HTR-8/SVneo (cell line): ENCODE data around the gene ZNF705A.
"Not testable (repeated sequence)": the region's sequence is repeated elsewhere in the genome, so short reads cannot be mapped to it uniquely, and the experiment has no call there.

Experiments used
- DNase-seq: peaks from one replicate; pipeline ENCODE4 v3.0.0; 2011; ENCODE audit warnings: low spot score, mixed read lengths; ENCODE audit not compliant: insufficient read length
- FAIRE-seq: peaks from 2 replicates; lab custom pipeline; 2011; peaks lifted over from hg19 to GRCh38; lab: Jason Lieb, UNC

The ZNF705A gene

DNA sequence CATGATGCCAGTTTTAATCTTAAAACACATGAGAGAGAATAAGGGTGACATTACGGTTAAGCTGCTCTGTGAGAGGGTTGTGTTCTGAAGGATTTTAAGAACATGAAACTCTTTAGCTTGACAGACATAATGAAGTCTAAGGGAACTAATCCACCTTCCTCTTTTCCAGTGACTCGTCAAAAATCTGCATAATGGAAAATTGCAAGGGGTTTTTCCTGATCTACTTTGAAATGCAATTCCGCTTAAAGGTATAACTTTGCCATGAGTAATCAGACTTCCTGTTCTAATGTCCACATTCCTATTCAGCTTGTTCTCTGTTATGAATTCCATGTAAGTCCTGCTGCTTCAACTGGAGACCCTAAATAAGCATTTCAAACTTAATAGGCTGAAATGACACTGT is at the start of gene ZNF705A:
TSS of gene ZNF705A (plus strand) at position 171 of the 400 bp plus-strand sequence. CDS start 15,611 bp downstream, outside the sequence.
- FAIRE-seq (peak; percentile 72), DNase-seq (peak; percentile 33)

DNA sequence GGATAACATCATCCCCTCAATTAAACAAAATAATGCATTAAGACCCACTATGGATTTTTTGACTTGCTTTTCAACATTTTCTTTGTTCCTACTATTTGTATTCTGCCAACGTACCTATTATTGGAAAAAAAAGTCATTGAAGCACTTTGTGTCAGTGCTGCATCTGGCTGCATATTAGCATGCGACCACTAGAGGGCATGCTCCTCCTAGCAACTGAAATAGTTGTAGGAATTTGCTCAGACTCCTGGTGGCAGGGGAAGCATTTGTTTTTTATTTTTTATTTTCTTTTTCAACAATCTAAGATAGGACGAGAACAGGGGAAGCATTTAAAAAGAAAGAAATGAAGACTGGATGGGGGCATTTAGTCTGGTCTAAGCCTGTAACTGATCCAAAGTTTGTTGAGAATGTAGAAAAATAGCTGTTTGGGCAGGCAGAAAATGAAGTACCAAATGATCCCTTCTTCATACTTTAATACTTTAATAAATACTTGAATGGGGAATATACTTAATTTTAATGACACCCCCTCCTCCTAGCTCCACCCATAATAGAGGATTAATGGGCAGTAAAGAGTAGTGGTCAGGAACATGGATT is 47.9 kb upstream of the ZNF705A start:
- DNase-seq: peak; percentile 54
- no peak for FAIRE-seq

DNA sequence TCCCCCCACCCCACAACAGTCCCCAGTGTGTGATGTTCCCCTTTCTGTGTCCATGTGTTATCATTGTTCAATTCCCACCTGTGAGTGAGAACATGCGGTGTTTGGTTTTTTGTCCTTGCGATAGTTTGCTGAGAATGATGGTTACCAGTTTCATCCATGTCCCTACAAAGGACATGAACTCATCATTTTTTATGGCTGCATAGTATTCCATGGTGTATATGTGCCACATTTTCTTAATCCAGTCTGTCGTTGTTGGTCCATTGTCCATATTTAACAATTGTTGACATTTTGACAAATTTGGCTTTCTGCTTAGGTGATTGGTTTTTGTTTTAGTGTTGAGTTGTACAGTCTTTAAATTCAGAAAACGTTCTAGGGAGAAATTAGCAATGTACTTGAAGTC is 43.7 kb upstream of the ZNF705A start:
- FAIRE-seq, DNase-seq: not testable (repeated sequence)

DNA sequence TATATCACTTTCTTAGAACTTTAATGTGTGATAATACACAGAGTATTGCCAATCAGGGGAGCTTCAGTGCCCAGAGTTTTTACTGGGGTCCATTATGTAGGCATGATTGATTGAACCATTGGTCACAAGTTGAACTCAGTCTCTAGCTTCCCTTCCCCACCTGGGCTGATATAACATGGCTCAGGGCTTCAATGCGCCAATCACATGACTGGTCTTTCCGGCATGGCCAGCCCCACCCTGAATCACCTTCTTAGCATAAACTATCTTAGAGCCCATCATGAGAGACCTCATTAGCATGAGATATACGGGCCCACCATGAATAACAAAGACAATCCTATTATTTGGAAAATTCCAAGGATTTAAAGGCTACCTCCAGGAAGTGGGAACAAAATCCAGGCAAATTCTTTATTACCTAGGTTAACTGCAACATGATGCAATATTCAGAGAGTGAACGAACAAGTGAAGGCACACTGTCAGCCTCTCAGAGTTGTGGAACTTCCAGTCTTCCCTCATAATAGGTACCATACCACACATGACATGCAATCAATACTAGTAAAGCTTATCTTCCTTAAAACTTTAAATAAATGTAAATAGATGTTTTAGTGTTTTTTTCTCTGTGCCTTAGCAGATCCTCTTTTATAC is 36.6 kb upstream of the ZNF705A start:
- FAIRE-seq: no peak
- DNase-seq: no peak

DNA sequence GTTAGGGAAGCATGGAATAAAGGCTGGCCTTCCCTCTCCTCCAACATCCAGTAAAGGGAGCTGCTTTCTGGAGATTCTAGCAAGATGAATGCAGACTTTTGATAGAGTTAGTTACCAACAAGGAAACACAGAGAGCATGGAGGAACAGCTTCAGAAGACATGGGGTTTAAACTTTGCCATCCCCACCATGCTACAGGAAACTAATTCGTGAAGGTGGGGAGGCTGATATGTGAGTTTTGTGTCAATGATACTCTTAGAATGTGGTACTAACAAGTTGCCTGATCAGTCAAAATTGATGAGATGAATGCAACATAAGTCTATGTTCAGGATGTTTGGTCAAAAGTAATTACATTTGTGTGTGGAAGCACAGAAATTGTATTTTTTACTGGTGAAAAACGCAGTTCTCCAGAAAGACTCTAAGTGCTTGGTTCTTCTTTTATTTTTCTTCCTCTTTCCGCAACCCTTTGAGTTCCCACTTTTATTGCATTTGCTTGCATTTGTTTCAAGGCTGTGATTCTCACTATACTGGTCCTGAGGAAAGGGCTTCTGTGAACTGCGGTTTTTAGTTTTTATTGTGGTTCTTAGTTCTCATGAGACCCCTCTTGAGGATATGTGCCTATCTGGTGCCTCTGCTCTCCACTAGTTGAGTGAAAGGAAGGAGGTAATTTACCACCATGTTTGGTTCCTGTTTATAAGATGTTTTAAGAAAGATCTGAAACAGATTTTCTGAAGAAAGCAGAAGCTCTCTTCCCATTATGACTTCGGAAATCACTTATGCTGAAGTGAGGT is 33.5 kb upstream of the ZNF705A start, which contains the start of gene CLEC4A:
TSS of gene CLEC4A (plus strand) at position 494 of the 789 bp plus-strand sequence. CDS start at position 756, 262 bp downstream.
- no peak for FAIRE-seq

DNA sequence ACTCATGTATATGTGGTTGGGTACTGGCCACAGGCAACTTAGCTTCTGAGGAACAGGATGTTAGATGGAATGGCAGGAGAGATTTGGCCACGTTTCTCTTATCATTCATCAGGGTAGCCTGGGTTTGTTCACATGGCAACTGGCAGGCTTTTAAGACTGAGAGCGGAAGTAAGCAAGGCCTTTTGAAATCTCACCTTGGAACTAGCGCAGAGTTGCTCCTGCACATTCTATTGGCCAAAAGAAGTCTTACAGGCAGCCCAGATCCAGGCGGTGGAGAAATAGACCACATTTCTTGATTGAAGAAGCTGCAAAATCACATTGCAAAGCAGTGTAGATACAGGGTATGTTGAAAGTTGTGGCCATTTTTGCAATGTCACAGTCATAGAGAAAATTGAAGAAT is 29.7 kb upstream of the ZNF705A start:
- no peak for FAIRE-seq
- DNase-seq: no peak

More for the DNA sequence above, 33.5 kb upstream of the ZNF705A start, which contains the start of gene CLEC4A:
- no peak for DNase-seq

DNA sequence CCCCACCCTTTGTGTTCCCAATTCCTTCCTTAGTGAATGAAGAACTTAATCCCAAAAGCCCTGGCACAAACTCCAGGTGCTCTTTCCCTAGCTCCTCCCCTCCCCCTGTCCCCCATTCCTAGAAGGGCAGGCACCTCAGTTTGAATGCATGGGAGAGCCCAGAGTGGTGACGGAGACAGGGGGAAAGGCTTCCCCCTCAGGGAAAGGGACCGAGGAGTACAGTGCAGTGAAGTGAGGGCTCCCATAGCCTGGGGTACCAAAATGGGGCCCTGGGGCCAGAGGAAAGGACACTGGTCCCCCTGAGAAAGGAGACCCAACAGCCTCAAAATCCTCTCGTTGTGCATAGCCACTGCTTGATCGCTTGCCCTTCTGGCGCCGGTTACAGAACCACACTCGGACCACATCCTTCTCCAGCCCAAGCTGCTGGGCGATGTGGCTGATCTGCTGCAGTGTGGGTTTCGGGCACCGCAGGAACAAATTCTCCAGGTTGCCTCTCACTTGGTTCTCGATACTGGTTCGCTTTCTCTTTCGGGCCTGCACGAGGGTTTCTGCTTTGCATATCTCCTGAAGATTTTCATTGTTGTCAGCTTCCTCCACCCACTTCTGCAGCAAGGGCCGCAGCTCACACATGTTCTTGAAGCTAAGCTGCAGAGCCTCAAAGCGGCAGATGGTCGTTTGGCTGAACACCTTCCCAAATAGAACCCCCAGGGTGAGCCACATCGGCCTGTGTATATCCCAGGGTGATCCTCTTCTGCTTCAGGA is 23.0 kb upstream of the ZNF705A start:
- DNase-seq: not testable (repeated sequence)
- peak; percentile 44 for FAIRE-seq

DNA sequence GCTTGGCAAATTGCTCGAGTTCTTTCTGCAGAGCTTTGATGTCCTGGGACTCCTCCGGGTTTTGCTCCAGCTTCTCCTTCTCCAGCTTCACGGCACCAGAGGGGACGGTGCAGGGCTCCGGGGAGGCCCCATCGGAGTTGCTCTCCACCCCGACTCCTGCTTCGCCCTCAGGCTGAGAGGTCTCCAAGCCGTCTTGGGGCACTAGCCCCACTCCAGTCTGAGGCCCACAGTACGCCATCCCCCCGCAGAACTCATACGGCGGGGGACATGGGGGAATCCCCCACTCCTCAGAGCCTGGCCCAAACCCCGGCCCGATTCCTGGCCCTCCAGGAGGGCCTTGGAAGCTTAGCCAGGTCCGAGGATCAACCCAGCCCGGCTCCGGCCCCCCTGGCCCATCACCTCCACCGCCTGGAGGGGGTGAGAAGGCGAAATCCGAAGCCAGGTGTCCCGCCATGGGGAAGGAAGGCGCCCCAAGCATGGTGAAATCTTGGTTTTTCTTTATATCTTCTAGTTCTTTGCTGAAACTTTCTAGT is 22.4 kb upstream of the ZNF705A start:
- FAIRE-seq, DNase-seq: not testable (repeated sequence)

DNA sequence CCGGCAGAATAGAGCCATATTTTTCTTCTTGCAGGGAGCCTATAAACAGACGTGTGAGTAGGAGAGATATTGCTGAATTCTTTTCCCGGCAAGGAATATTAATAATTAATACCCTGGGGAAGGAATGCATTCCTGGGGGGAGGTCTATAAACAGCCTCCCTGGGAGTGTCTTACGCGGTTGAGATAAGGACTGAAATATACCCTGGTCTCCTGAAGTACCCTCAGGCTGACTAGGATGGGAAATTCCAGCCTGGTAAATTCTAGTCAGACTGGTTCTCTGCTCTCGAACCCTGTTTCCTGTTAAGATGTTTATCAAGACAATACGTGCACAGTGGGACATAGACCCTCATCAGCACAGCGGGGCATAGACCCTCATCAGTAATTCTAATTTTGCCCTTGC is 15.2 kb upstream of the ZNF705A start:
- DNase-seq, FAIRE-seq: not testable (repeated sequence)

DNA sequence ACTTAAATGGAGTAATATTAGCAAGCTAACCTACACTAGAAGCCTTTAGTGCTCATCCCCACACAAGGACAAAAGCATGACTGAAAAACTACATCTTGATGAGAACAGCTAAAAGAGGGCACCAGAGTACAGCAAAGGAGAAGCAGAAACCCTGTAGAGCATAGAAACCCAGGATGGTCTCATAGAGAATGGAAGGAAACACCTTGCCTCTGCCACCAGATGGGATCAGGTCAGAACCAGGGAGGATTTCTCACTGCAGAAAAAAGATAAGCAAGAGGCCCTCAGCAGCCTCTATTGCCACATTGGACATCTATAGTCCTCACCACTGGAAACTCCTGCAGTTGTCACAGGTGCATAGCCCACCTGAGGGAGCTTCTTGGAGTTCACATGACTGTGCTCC is 13.6 kb upstream of the ZNF705A start:
- no peak for DNase-seq
- no peak for FAIRE-seq

DNA sequence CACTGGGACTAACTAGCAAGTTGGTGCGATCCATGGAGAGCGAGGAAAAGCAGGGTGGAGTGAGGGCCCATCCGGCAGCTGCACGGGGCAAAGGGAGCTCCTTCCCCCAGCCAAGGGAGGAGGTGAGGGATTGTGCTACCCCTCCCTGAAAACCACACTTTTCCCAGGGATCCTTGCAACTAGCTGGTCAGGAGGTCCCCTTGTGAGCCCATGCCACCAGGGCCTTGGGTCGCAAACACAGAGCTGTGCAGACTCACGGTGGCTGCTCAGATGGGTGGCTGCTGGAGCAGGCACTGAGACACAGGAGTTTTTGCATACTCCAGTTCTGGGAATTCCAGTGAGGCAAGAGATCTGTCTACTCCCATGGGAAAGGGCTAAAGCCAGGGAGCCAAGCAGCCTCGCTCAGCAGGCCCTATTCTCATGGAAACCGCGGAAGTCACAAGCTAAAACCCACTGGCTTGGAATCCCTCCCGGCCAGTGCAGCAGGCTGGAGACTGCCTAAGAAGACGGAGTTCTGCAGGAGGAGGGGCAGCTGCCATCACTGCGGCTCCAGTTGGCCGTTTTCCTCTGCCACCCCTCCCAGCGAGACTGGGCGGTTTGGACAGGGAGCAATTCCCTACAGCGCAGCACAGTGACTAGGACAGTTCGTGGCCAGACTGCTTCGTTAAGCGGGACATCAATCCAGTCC is 10.9 kb upstream of the ZNF705A start:
- DNase-seq: no peak
- no peak for FAIRE-seq

DNA sequence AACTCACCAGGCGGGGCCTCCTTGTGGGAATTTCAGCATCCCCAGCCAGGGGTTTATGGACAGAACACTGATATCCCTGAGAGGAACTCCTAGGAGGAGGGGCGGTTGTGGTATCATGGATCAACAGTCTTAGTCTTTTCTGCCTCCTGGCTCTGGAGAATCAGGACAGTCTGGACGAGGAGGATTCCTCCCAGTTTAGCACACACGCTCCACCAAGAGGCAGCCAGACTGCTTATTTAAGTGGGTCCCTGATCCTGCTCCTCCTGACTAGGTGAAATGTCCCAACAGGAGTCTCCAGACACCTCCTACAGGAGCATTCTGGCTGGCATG is 10.4 kb upstream of the ZNF705A start:
- FAIRE-seq (no peak), DNase-seq (no peak)

DNA sequence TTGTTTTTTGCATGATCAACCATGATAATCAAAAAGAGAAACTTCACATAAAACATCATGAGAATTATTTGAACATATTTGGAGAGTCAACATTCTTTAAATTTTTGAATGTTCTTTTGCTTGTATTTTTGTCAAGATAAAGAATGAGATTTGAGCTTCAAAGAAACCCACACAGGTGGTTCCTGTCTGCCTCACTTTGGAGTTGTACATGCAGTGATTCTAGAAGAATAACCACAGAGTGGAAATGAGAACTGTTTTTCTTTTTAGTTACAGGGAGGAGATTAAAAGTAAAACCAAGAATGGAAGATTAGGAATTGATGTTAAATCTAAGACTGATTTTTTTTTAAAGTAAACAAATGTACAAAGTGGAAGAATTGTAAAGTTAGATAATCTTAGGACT is 2.3 kb upstream of the ZNF705A start:
- FAIRE-seq: no peak

DNA sequence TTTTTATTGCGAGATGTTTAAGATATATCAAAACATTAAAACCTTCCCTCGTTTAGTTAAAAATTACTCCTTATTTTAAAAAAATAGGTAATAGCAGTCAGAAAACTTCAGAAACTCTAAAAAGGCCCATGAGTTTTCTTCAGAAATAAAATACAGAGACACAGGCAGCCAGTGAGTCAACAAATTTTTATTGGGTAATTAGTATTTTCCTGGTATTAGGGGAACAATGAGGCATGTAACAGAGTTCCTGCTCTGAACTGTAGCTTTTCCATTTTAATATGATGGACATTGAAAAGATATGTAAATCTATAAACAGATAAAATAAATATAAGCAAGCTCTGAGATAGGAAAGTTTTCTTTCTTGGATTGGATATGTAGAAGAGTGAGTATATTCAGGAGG is 399 bp upstream of the ZNF705A start:
- no peak for FAIRE-seq
- no peak for DNase-seq

More for the DNA sequence above, 2.3 kb upstream of the ZNF705A start:
- DNase-seq: no peak

DNA sequence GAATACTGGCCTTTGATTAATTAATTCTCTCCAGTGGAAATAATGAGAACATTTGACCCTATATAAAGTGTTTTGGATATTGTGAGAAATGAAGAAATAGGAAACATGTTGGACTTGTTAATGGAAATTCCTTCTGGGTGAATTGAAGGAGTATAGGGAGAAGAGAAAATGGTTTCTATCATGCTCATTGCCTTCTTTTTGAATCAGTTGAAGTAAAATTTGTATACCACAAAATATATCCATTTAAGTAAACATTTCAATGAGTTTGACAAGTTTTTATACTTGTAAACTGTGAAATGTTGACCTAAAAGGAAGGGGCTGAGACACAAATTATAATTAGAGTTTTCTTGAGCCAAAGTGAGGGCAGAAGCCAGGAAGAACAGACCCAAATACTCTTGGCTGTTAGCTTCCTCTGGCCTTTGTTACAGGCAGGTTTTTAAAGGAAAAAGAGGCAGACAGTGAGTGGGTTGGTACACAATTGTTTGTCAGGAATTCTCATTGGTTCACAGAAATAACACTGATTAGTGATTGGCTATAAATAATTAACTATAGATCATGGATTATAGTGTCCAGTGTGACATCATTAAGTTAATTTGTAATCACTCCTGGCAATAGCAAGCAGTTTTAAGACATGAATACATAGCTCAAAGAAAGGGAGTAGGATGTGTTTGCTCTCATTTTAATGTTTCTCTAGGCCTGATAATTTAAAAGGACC is 826 bp downstream of the ZNF705A start:
- FAIRE-seq: no peak
- no peak for DNase-seq

DNA sequence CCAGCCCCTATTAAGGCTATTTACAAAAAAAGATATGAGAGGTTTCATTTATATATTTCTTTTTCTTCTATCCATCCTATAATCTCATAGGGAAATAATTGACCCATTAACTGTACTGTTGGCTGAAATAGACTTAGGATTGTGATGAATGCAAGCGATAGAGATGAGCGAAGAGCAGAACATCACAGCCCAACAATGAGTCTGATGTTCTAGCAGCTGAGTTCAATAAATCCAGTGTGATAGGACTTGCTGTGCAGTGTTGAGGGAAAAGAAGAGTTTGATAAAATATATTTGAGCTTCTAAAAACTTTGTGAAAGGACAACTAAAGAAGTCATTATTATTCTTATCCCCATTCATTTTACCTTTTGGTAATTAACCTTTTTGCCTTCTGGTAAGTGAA is 16.1 kb downstream of the ZNF705A start:
- DNase-seq, FAIRE-seq: not testable (repeated sequence)

DNA sequence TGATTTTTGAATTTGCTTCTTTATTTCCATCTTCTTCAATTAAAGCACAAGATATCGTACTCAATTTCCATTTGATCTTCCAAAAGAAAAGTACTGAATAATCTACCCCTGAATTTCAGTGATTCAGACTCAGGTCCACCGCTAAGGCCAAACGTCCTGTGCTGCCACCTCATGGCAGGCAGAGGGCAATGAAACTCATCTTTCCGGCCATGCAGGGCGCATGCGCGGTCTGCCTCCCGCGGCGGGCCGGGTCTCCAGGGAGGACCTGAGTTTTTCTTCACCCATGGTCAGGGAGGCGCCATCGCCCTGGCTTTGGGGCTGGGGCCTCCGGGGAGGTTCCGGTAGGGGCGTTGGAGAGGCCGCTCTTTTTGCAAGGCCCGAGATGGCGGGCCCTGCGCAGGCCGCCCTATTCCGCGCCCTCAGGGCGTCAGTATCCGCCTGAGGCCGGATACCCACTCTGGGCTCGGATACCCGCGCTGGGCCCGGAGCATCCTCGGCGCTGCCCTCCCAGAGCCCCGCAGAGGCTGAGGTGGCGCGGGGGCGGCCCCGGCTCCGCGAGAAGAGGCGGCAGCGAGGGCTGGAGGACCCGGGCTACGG is 23.3 kb downstream of the ZNF705A start:
- DNase-seq: peak; percentile 36
- not testable (repeated sequence) for FAIRE-seq

DNA sequence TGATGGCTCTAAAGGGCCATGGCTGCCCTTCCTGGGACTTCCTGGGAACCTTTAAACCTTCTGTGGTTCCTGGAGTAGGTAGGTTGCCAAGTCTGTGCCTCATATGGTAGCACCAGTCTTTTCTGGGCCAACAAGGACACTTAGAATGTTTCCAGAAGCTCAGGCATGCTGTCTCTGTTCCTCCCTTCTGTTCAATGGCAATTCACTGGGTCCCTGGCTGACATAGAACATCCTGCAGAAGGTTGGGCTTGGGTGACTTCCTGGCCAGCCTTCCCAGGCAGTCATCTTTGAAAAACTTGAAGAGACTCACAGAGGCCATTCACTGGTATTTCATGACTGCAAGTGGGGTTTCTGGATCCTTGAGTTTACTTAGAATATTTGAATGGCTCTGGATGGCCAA is 24.5 kb downstream of the ZNF705A start:
- DNase-seq, FAIRE-seq: not testable (repeated sequence)
